HEK293 (cell line): ENCODE results near the gene BICD2.

ENCODE experiments used
- CTCF ChIP-seq: fragments of 450-650 bp; formaldehyde crosslinking; IDR thresholded peaks from 2 replicates; pipeline ENCODE4 v1.5.1; 2016; ENCODE audit warnings: missing biosample characterization, missing genetic modification characterization
- HIC1 ChIP-seq: fragments of 450-650 bp; formaldehyde crosslinking; IDR thresholded peaks from 2 replicates; pipeline ENCODE4 v1.5.1; 2016; ENCODE audit warnings: missing biosample characterization, missing genetic modification characterization
- REST ChIP-seq: fragments of 450-650 bp; formaldehyde crosslinking; IDR thresholded peaks from 2 replicates; pipeline ENCODE4 v1.5.1; 2016; ENCODE audit warnings: missing biosample characterization, missing genetic modification characterization
- SCRT1 ChIP-seq: fragments of 450-650 bp; formaldehyde crosslinking; IDR thresholded peaks from 2 replicates; pipeline ENCODE4 v1.5.1; 2016; ENCODE audit warnings: missing biosample characterization, missing genetic modification characterization, borderline replicate concordance
- TCF7L2 ChIP-seq: IDR thresholded peaks from 2 replicates; pipeline ENCODE4 v1.6.1; 2011; ENCODE audit warnings: low read depth, mild to moderate bottlenecking, inconsistent platforms, low read length, moderate library complexity, borderline replicate concordance
- ZBTB1 ChIP-seq: fragments of 450-650 bp; formaldehyde crosslinking; IDR thresholded peaks from 2 replicates; pipeline ENCODE4 v1.5.1; 2016; ENCODE audit warnings: missing biosample characterization, missing genetic modification characterization
- ZBTB49 ChIP-seq: fragments of 450-650 bp; formaldehyde crosslinking; IDR thresholded peaks from 2 replicates; pipeline ENCODE4 v1.5.1; 2016; ENCODE audit warnings: missing biosample characterization, missing genetic modification characterization, low read depth
- ZBTB6 ChIP-seq: fragments of 450-650 bp; formaldehyde crosslinking; IDR thresholded peaks from 2 replicates; pipeline ENCODE4 v1.5.1; 2017; ENCODE audit warnings: missing biosample characterization, missing genetic modification characterization
- ZFHX2 ChIP-seq: fragments of 450-650 bp; formaldehyde crosslinking; conservative IDR thresholded peaks from 2 replicates; pipeline ENCODE4 v1.5.1; 2016; ENCODE audit warnings: missing biosample characterization, missing genetic modification characterization
- ZFP69B ChIP-seq: fragments of 450-650 bp; formaldehyde crosslinking; IDR thresholded peaks from 2 replicates; pipeline ENCODE4 v1.5.1; 2016; ENCODE audit warnings: missing biosample characterization, missing genetic modification characterization
- ZNF18 ChIP-seq: fragments of 450-650 bp; formaldehyde crosslinking; IDR thresholded peaks from 2 replicates; pipeline ENCODE4 v1.5.1; 2016; ENCODE audit warnings: missing biosample characterization, missing genetic modification characterization
- ZNF530 ChIP-seq: fragments of 450-650 bp; formaldehyde crosslinking; IDR thresholded peaks from 2 replicates; pipeline ENCODE4 v1.5.1; 2016; ENCODE audit warnings: low read depth, missing biosample characterization, missing genetic modification characterization
- ZNF621 ChIP-seq: fragments of 450-650 bp; formaldehyde crosslinking; IDR thresholded peaks from 2 replicates; pipeline ENCODE4 v1.5.1; 2017; ENCODE audit warnings: missing biosample characterization, missing genetic modification characterization

- TF ChIP-seq ZNF621 (tag by site-specific recombination), result no peak
- TF ChIP-seq HIC1 (tag by site-specific recombination), result no peak
- TF ChIP-seq CTCF (tag by site-specific recombination), result no peak
- no peak for TF ChIP-seq ZFHX2 (tag by site-specific recombination)
- no peak for TF ChIP-seq ZBTB49 (tag by site-specific recombination)
- no peak for TF ChIP-seq ZNF530 (tag by site-specific recombination)
- TF ChIP-seq ZFP69B (tag by site-specific recombination), result no peak
- no peak for TF ChIP-seq ZBTB1 (tag by site-specific recombination)
- no peak for TF ChIP-seq ZNF18 (tag by site-specific recombination)
- TF ChIP-seq SCRT1, result no peak
- TF ChIP-seq TCF7L2, result no peak
- TF ChIP-seq REST (tag by site-specific recombination), result no peak
- no peak for TF ChIP-seq ZBTB6
Observed at GRCh38 chr9:92761686-92762085, 2.9 kb downstream of the BICD2 start.
